ENCODE data around the gene ABCG2.

GRCh38 chr4:88054901-88055300, 103.5 kb downstream of the ABCG2 start:
- TF ChIP-seq TAF1 (IDR thresholded peaks at IDR 0.05; ENCODE audit: borderline replicate concordance, insufficient read depth, low read length) (no peak), POLR2AphosphoS5 (IDR thresholded peaks at IDR 0.05; ENCODE audit: low read depth, low read length) (no peak), REST (IDR thresholded peaks at IDR 0.05; ENCODE audit: insufficient read depth in 1 of 2, low read depth in 2 of 2, low read length in 2 of 2) (no peak)

Data from PFSK-1 (cell line).